Naive thymus-derived CD4-positive, alpha-beta T cell (primary cell): ENCODE data around the gene RNF157. TPM values are rescaled to one million over a fixed set of nuclear protein-coding genes. Genes with fewer than 3 reads are reported as not detected.
A peak's percentile ranks its signal among the peaks of the same experiment; 100 is the strongest.

Experiments used
- ATAC-seq: fragments of 150-1000 bp; cut with Tn5 transposase; 2 replicates; pipeline ENCODE4 v1.10.0; 2021; ENCODE audit warnings: mild to moderate bottlenecking, moderate library complexity
- CTCF ChIA-PET: fragments of 350-600 bp; sonication (Branson Sonifier 250); formaldehyde crosslinking; loops from one replicate; lab custom pipeline; 2021; ENCODE audit warnings: antibody characterized with exemption; lab: Charles Lee
- POLR2A ChIA-PET: fragments of 350-600 bp; sonication (Branson Sonifier 250); formaldehyde crosslinking; loops from one replicate; lab custom pipeline; 2021; ENCODE audit warnings: antibody characterized with exemption, inconsistent platforms; lab: Charles Lee
- DNase-seq, 9 donors: peaks; one replicate each; pipeline versions ENCODE4 v3.0.0 to v3.0.0-alpha.2; 2020 to 2022; ENCODE audit warnings: mixed read lengths in 1 of 9
- H3K27ac ChIP-seq: one replicate; pipeline ENCODE4 v1.7.0; 2013; ENCODE audit warnings: mild to moderate bottlenecking, low read depth, low read length, moderate library complexity
- H3K27me3 ChIP-seq, 2 donors: one replicate each; pipeline ENCODE4 v1.7.0; 2013; ENCODE audit warnings: low read length in 2 of 2, mild to moderate bottlenecking in 2 of 2, moderate library complexity in 2 of 2; ENCODE audit not compliant: control insufficient read depth in 2 of 2, insufficient read depth in 2 of 2
- H3K36me3 ChIP-seq, 3 experiments: 1 replicate in 2 of 3; 2 replicates in 1 of 3; pipeline ENCODE4 v1.7.0; 2013; ENCODE audit warnings: low read length in 3 of 3, mild to moderate bottlenecking in 3 of 3, moderate library complexity in 1 of 3; ENCODE audit not compliant: insufficient read depth in 3 of 3, control insufficient read depth in 2 of 3
- H3K4me1 ChIP-seq, 2 donors: one replicate each; pipeline ENCODE4 v1.7.0; 2013; ENCODE audit warnings: low read length in 2 of 2, mild to moderate bottlenecking in 2 of 2, moderate library complexity in 1 of 2; ENCODE audit not compliant: control insufficient read depth in 2 of 2, insufficient read depth in 2 of 2
- H3K4me3 ChIP-seq: 2 replicates; pipeline ENCODE4 v1.7.0; 2013; ENCODE audit warnings: mild to moderate bottlenecking, low read length
- H3K9me3 ChIP-seq, 3 experiments: 1 replicate in 2 of 3; 2 replicates in 1 of 3; pipeline ENCODE4 v1.7.0; 2013; ENCODE audit warnings: low read length in 3 of 3; ENCODE audit not compliant: control insufficient read depth in 2 of 3
- H3K27ac Mint-ChIP-seq, 9 donors: one replicate each; pipeline ENCODE4 v1.8.0; 2020 to 2022; ENCODE audit warnings: mixed read lengths in 9 of 9, mild to moderate bottlenecking in 8 of 9, moderate library complexity in 5 of 9, inconsistent platforms in 2 of 9
- H3K27me3 Mint-ChIP-seq, 5 donors: one replicate each; pipeline ENCODE4 v1.8.0; 2021 to 2022; ENCODE audit warnings: mixed read lengths in 5 of 5, mild to moderate bottlenecking in 1 of 5
- H3K36me3 Mint-ChIP-seq, 5 donors: one replicate each; pipeline ENCODE4 v1.8.0; 2020 to 2022; ENCODE audit warnings: mixed read lengths in 5 of 5, mild to moderate bottlenecking in 3 of 5, inconsistent platforms in 1 of 5
- H3K4me1 Mint-ChIP-seq, 7 donors: one replicate each; pipeline ENCODE4 v1.8.0; 2020 to 2022; ENCODE audit warnings: mixed read lengths in 7 of 7, mild to moderate bottlenecking in 3 of 7, inconsistent platforms in 1 of 7
- H3K4me3 Mint-ChIP-seq, 10 donors: one replicate each; pipeline ENCODE4 v1.8.0; 2020 to 2022; ENCODE audit warnings: mild to moderate bottlenecking in 10 of 10, mixed read lengths in 10 of 10, moderate library complexity in 6 of 10, inconsistent platforms in 2 of 10
- H3K9me3 Mint-ChIP-seq, 11 donors: one replicate each; pipeline ENCODE4 v1.8.0; 2020 to 2022; ENCODE audit warnings: mixed read lengths in 11 of 11, mild to moderate bottlenecking in 4 of 11, inconsistent platforms in 1 of 11, moderate library complexity in 1 of 11
- intact Hi-C, 2 donors: fragments of 100-400 bp; cut with micrococcal nuclease; formaldehyde crosslinking; loops; one replicate each; pipeline ENCODE4 v1.15.1; 2023
- polyA plus RNA-seq, 2 donors: library from polyadenylated mRNA; unstranded; fragments of 300-500 nt; fragmentation: Illumina TruSeq; gene quantifications; one replicate each; pipeline ENCODE4 v1.2.3, GENCODE V29; 2021
- total RNA-seq, 6 experiments: library from RNA in 5 of 6; stranded (reverse) in 5 of 6; gene quantifications; 1 replicate in 5 of 6; 2 replicates in 1 of 6; pipeline ENCODE4 v1.2.3 and lab custom pipeline; 2021 to 2026

RNF157 gene
- total and polyA plus RNA-seq, 7 experiments from 2014 or later: 10.4 to 96.3 (median 50.6) TPM

DNA sequence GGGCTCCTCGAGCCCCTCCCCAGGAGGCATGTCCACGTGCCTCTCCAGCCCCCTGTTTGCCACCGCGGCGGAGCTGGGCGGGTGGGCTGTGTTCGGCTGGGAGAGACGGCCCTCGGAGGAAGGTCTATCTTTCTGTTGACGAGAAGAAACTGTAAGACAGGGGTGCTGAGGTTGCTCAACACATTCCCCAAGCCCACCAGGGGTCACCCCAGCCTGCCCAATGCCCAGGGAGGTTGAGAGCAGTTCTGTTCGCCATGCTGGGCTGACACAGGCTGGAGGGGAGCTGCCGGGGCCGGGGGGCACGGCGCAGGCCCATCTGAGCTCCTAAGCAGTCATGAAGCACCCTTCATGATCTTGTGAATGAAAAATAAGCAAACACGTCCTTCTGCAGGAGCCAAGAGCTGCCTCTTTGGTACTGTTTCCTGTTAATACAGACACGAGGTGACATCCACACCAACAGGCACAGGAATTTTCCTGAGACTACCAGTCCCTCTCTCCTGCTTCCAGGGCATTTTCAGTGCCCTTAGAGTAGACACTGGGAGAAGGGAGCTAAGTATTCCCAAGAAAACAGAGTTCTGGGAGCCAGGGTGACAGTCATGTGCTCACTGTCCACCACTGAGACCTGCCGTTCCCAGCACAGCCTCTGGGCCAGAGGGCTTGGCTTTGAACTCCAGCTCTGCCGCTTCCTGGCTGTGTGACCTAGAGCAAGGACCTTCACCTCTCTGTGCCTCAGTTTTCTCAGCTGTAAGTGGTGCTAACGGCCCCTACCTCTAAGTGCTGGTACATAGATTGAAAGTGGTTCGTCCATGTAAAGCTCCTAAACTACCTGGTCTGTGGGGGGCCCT is 34.0 kb upstream of the RNF157 start:
- H3K4me3 ChIP-seq: no peak overlapping the region
- Mint-ChIP-seq H3K9me3 (no peaks in the 10 kb centered on the region), H3K4me1 (peaks cover 26 to 67% (median 56%) of the 10 kb centered on the region in 7 donors), H3K27ac (peak overlapping the region in 8 of 9 donors; percentile 73 to 93 (median 81)), H3K36me3 (peaks cover 0 to 16% (median 0%) of the 10 kb centered on the region in 5 donors), H3K27me3 (no peaks in the 10 kb centered on the region), H3K4me3 (peak overlapping the region in 8 of 10 donors; percentile 12 to 80 (median 37))
- intact Hi-C loops: loop anchor here in 1 of 2 donors (5.0 kb wide), 1 partner anchor 37 kb away; no protein-coding TSS in a partner anchor
- DNase-seq (peak in 2 of 9 donors; percentile 35 to 36), ATAC-seq (no peak)
- ChIA-PET POLR2A (interaction anchor here (0.6 to 16.1 kb wide), 21 partner anchors 7 to 171 kb away, joined by 3 to 310 read pairs (median 4); partner anchors contain the start of genes EXOC7 and UBALD2), CTCF (interaction anchor here (0.5 to 5.5 kb wide), 14 partner anchors 13 to 596 kb away, joined by 3 to 36 read pairs (median 4); partner anchors contain the start of gene EXOC7)
- peaks cover 42 to 52% of the 10 kb centered on the region in 2 donors for H3K4me1 ChIP-seq
- peak overlapping the region; percentile 46 for H3K27ac ChIP-seq
- H3K9me3 ChIP-seq: no peaks in the 10 kb centered on the region
- peaks cover 0 to 8% (median 0%) of the 10 kb centered on the region in 3 experiments for H3K36me3 ChIP-seq
- H3K27me3 ChIP-seq: no peaks in the 10 kb centered on the region

DNA sequence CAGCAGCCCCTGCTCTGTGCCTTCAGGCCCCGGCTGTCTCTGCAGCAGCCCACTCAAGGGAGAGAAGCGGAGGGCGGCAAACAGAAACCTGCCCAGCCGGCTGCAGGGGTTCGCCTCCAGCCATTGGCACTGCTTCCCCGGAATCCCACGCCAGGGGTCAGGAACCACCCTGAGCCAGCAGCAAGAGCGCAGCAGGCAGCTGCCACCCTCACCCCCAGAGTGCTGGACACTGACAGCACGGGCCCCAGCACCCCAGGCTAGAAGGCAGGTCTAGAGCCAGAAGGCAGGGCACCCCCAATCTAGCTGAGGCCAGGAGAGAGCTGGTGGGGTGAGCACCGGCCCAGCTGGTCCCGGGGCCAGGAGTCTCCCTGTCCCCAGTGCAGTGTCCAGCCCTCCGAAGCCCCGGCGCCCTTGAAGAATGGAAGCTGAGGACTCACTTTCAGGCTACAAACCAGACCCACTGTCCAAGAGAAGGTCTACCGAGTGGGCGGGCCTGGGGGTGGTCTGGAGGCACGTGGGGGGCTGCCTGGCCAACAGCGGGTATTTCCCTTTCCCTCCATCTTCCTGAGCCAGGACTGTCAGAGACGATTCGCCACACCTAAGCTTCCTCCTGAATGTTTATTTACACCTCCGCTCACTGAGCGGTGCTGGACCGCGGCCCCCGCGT is 33.3 kb upstream of the RNF157 start:
- intact Hi-C loops: loop anchor here in 1 of 2 donors (5.0 kb wide), 1 partner anchor 36 kb away; no protein-coding TSS in a partner anchor
- Mint-ChIP-seq H3K27me3 (no peaks in the 10 kb centered on the region), H3K36me3 (peaks cover 0 to 20% (median 0%) of the 10 kb centered on the region in 5 donors), H3K4me1 (peaks cover 30 to 72% (median 62%) of the 10 kb centered on the region in 7 donors), H3K9me3 (no peaks in the 10 kb centered on the region), H3K27ac (peak overlapping the region in 8 of 9 donors; percentile 82 to 94 (median 92)), H3K4me3 (peak overlapping the region in 7 of 10 donors; percentile 75 to 93 (median 80))
- H3K9me3 ChIP-seq: no peaks in the 10 kb centered on the region
- ChIA-PET POLR2A (interaction anchor here (0.6 to 16.1 kb wide), 22 partner anchors 9 to 170 kb away, joined by 3 to 310 read pairs (median 6); partner anchors contain the start of genes EXOC7 and UBALD2), CTCF (interaction anchor here (0.5 to 5.5 kb wide), 9 partner anchors 12 to 595 kb away, joined by 3 to 36 read pairs (median 4); partner anchors contain the start of gene FOXJ1)
- ATAC-seq: no peak
- no peaks in the 10 kb centered on the region for H3K27me3 ChIP-seq
- H3K4me3 ChIP-seq: no peak overlapping the region
- H3K36me3 ChIP-seq: peaks cover 0 to 13% (median 0%) of the 10 kb centered on the region in 3 experiments
- peaks cover 49 to 56% of the 10 kb centered on the region in 2 donors for H3K4me1 ChIP-seq
- DNase-seq: peak in 1 of 9 donors; percentile 8
- H3K27ac ChIP-seq: peak overlapping the region; percentile 92

- Histone ChIP-seq H3K4me3 (peak overlapping the region; percentile 68), H3K4me1 (peaks cover 57 to 64% of the 10 kb centered on the region in 2 donors), H3K36me3 (peaks cover 0 to 17% (median 0%) of the 10 kb centered on the region in 3 experiments), H3K27ac (peak overlapping the region; percentile 92), H3K9me3 (no peaks in the 10 kb centered on the region), H3K27me3 (no peaks in the 10 kb centered on the region)
- Mint-ChIP-seq H3K27ac (peak overlapping the region; percentile 82 to 94 (median 92)), H3K4me3 (peak overlapping the region; percentile 75 to 93 (median 82)), H3K4me1 (peaks cover 35 to 79% (median 69%) of the 10 kb centered on the region in 7 donors), H3K27me3 (peaks cover 0 to 3% (median 0%) of the 10 kb centered on the region in 5 donors), H3K36me3 (peaks cover 0 to 28% (median 6%) of the 10 kb centered on the region in 5 donors), H3K9me3 (no peaks in the 10 kb centered on the region)
- ATAC-seq: peak; percentile 12
- intact Hi-C loops: loop anchor here (1.0 to 5.0 kb wide), 2 partner anchors 35 to 92 kb away; no protein-coding TSS in a partner anchor
- ChIA-PET POLR2A (interaction anchor here (0.6 to 19.9 kb wide), 16 partner anchors 16 to 169 kb away, joined by 3 to 375 read pairs (median 6); partner anchors contain the start of genes EXOC7 and RNF157), CTCF (interaction anchor here (0.7 to 5.5 kb wide), 9 partner anchors 8 to 151 kb away, joined by 3 to 36 read pairs (median 5); partner anchors contain the start of gene FOXJ1)
- peak in 5 of 9 donors; percentile 46 to 75 (median 48) for DNase-seq
These were observed 32.5 kb upstream of the RNF157 start for GRCh38 chr17:76272541-76273444.

DNA sequence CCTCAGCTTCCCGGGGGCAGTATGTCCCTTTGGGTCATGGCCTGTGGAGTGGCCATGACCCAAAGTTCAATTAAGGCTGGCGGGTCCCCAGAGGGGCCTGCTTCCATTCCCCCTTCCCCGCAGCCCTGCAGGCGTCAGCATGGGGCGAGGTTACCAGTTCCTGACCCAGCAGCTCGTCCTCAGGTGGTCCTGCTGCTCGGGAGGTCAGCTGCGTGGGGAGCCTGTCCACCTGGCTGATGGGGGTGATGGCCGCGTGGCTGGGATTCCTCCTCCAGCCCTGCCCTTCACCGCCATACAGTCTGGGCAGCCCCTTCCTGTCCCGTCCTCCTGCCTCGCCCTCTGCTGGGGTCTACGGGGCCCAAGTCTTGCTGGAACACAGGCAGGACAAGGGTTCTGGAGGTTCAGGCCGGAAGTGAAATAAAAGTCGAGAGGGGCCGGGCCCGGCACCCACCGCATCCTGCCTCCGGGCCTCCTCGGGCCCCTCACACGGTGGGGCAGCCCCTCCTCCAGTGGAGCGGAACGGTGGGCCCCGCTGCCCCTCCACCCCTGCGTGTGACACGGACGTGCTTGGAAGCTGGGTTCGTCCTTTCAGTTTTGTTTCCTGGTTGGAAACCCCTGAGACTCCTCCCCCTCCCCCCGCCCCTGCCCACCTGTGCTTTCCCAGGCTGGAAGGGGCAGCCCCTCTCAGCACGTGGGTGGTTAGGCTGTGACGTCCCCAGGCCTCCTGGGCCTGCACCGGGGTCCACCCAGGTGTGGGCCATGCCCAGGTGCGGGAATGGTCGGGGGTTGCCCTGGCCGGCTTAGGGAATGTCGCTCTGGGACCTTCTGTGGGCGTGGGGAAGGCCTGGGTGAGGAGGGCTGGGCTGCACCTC is 31.6 kb upstream of the RNF157 start:
- intact Hi-C loops: loop anchor here (1.0 to 5.0 kb wide), 2 partner anchors 35 to 92 kb away; no protein-coding TSS in a partner anchor
- peak overlapping the region; percentile 82 to 94 (median 92) for H3K27ac Mint-ChIP-seq
- Histone ChIP-seq H3K36me3 (peaks cover 0 to 20% (median 0%) of the 10 kb centered on the region in 3 experiments), H3K27me3 (no peaks in the 10 kb centered on the region), H3K27ac (peak overlapping the region; percentile 92), H3K4me3 (peak overlapping the region; percentile 68), H3K4me1 (peaks cover 65 to 70% of the 10 kb centered on the region in 2 donors), H3K9me3 (no peaks in the 10 kb centered on the region)
- DNase-seq (peak in 6 of 9 donors; percentile 53 to 79 (median 61)), ATAC-seq (peak; percentile 54)
- peaks cover 0 to 35% (median 9%) of the 10 kb centered on the region in 5 donors for H3K36me3 Mint-ChIP-seq
- peaks cover 37 to 75% (median 71%) of the 10 kb centered on the region in 7 donors for H3K4me1 Mint-ChIP-seq
- CTCF ChIA-PET: interaction anchor here (0.7 to 5.5 kb wide), 7 partner anchors 9 to 150 kb away, joined by 3 to 36 read pairs (median 5); no protein-coding TSS in a partner anchor
- peaks cover 0 to 3% (median 0%) of the 10 kb centered on the region in 5 donors for H3K27me3 Mint-ChIP-seq
- H3K9me3 Mint-ChIP-seq: no peaks in the 10 kb centered on the region
- H3K4me3 Mint-ChIP-seq: peak overlapping the region; percentile 75 to 93 (median 82)
- POLR2A ChIA-PET: interaction anchor here (0.8 to 19.9 kb wide), 16 partner anchors 15 to 169 kb away, joined by 3 to 375 read pairs (median 6); partner anchors contain the start of genes EXOC7 and RNF157
